PC-3 (cell line): ENCODE data around the gene FMNL3.

ENCODE experiments used
- EZH2 ChIP-seq: fragments of 300-600 bp; sonication (generic); IDR thresholded peaks from one replicate; pipeline ENCODE4 v1.6.1; 2017; ENCODE audit warnings: antibody characterized with exemption, mild to moderate bottlenecking, low read length; ENCODE audit not compliant: unreplicated experiment
- EZH2phosphoT487 ChIP-seq: fragments of 300-600 bp; sonication (generic); IDR thresholded peaks from 2 replicates; pipeline ENCODE4 v1.6.1; 2018; ENCODE audit warnings: mild to moderate bottlenecking, antibody characterized with exemption, low read length, borderline replicate concordance
- TF ChIP-seq, protein P1 (sequence below): fragments of 300-600 bp; sonication (generic); conservative IDR thresholded peaks from 2 replicates; pipeline ENCODE4 v1.5.1; 2017; ENCODE audit warnings: antibody characterized with exemption, low read depth, mild to moderate bottlenecking, low read length

DNA sequence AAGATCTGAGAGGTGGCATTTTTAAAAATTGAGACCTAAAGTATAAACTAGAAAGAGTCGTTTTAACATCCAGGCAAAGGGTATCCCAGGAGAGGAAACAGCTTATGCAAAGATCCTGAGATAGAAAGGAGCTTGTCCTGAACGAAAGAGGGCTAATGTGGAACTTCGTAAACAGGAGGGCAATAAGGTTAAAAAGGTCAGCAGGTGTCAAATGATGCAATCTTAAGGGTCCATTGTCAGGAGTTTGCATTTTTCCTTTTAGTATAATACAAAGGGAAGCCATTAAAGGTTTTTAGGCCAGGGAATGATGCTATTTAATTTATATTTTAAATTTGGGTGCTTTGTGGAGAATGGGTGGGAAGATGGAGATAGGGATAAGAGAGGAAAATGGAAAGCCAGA, 14.4 kb downstream of the FMNL3 start:
- no peak for TF ChIP-seq EZH2
- TF ChIP-seq, protein P1, sequence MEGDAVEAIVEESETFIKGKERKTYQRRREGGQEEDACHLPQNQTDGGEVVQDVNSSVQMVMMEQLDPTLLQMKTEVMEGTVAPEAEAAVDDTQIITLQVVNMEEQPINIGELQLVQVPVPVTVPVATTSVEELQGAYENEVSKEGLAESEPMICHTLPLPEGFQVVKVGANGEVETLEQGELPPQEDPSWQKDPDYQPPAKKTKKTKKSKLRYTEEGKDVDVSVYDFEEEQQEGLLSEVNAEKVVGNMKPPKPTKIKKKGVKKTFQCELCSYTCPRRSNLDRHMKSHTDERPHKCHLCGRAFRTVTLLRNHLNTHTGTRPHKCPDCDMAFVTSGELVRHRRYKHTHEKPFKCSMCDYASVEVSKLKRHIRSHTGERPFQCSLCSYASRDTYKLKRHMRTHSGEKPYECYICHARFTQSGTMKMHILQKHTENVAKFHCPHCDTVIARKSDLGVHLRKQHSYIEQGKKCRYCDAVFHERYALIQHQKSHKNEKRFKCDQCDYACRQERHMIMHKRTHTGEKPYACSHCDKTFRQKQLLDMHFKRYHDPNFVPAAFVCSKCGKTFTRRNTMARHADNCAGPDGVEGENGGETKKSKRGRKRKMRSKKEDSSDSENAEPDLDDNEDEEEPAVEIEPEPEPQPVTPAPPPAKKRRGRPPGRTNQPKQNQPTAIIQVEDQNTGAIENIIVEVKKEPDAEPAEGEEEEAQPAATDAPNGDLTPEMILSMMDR: no peak
- TF ChIP-seq EZH2phosphoT487: no peak
